Measurements from ENCODE around the gene CIDEC.

DNA sequence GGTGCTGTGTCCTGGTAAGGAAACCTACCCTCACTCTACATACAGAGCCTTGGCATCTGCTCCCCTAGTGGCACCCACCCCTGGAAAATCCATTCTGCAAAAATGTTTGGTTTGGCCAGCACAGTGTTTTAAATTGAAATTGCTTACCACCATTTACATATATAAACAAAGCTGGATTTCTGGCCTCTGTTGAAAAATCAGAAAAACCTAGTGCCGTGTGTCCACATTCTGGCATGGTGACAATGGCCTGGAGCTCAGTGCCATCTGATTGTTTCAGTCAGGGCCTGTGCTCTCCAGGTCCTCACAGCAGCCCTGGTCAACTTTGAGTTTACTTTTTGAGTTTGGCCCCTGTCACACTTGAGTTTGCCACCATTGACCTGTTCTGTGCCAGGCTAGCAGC is 34.0 kb upstream of the CIDEC start:
- peak; percentile 59 for TF ChIP-seq YY1 (IDR thresholded peaks at IDR 0.05)
- TF ChIP-seq ATF3 (IDR thresholded peaks at IDR 0.05) = no peak
- TF ChIP-seq, protein P1, sequence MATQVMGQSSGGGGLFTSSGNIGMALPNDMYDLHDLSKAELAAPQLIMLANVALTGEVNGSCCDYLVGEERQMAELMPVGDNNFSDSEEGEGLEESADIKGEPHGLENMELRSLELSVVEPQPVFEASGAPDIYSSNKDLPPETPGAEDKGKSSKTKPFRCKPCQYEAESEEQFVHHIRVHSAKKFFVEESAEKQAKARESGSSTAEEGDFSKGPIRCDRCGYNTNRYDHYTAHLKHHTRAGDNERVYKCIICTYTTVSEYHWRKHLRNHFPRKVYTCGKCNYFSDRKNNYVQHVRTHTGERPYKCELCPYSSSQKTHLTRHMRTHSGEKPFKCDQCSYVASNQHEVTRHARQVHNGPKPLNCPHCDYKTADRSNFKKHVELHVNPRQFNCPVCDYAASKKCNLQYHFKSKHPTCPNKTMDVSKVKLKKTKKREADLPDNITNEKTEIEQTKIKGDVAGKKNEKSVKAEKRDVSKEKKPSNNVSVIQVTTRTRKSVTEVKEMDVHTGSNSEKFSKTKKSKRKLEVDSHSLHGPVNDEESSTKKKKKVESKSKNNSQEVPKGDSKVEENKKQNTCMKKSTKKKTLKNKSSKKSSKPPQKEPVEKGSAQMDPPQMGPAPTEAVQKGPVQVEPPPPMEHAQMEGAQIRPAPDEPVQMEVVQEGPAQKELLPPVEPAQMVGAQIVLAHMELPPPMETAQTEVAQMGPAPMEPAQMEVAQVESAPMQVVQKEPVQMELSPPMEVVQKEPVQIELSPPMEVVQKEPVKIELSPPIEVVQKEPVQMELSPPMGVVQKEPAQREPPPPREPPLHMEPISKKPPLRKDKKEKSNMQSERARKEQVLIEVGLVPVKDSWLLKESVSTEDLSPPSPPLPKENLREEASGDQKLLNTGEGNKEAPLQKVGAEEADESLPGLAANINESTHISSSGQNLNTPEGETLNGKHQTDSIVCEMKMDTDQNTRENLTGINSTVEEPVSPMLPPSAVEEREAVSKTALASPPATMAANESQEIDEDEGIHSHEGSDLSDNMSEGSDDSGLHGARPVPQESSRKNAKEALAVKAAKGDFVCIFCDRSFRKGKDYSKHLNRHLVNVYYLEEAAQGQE (IDR thresholded peaks at IDR 0.05) = peak; percentile 25
- peak; percentile 67 for TF ChIP-seq SP1 (IDR thresholded peaks at IDR 0.05)
- no peak for TF ChIP-seq CTCF (IDR thresholded peaks at IDR 0.05; ENCODE audit: low read depth, low read length, missing input control)
- TF ChIP-seq, protein P2, sequence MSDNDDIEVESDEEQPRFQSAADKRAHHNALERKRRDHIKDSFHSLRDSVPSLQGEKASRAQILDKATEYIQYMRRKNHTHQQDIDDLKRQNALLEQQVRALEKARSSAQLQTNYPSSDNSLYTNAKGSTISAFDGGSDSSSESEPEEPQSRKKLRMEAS (IDR thresholded peaks at IDR 0.05) = no peak
- peak; percentile 58 to 80 for TF ChIP-seq RXRA (IDR thresholded peaks at IDR 0.05)
- TF ChIP-seq TAF1 (conservative IDR thresholded peaks at IDR 0.05) = no peak
- peak in 1 of 2 donors; percentile 14 for TF ChIP-seq JUND (IDR thresholded peaks at IDR 0.05)
- TF ChIP-seq GABPA (IDR thresholded peaks at IDR 0.05 in 1 of 2, conservative IDR thresholded peaks at IDR 0.05 in 1 of 2) = no peak

Data from liver (tissue), 3 donors.